ENCODE results near the gene SLC26A5.

GRCh38 chr7:103412151-103412550 is 33.9 kb downstream of the SLC26A5 start:
- TF ChIP-seq CTCF (conservative IDR thresholded peaks at IDR 0.05) (no peak), ZFX (IDR thresholded peaks at IDR 0.05) (no peak)
